GM12872 (cell line): Measurements from ENCODE around the gene SLCO3A1.

Experiments used
- TF ChIP-seq, protein P1 (sequence below): IDR thresholded peaks from 3 replicates; pipeline ENCODE4 v1.5.1; 2011; ENCODE audit warnings: low read depth, mild to moderate bottlenecking, low read length, moderate library complexity; ENCODE audit not compliant: insufficient read depth

The SLCO3A1 gene

DNA sequence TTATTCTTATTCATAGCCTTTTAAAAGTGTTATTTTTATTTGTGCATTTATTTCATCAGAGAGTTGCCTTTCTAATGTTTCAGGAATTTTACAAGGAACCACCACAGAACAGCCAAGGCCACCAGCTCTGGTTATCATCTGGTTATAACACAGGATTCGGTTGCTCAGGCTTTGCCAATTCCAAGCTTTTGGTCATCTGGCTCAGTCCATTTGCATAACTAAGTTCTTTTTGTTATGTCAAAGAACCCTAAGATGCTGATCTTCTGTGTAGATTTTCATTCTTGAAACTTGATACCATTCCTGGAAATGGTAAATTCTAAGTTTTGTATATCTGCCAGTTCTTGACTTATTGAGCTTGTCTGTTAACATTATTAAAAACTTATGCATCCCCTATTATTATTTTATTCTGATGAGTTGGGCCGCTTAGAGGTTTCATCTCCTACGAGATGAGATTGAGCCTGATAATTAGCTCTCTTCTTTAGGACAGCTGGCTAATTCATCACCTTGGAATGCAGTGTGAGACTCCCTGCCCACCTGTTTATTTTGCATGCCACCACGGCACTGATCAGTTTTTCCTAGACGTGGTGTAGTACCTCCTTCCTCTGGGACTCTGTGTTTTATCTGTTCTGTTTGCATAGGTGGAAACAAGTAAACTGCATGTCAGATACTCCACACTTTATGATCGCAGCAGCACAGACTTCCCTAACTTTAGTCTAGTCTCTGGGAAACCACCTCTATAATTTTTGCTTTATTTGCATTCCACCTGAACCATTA is 264.8 kb downstream of the SLCO3A1 start:
- TF ChIP-seq, protein P1, sequence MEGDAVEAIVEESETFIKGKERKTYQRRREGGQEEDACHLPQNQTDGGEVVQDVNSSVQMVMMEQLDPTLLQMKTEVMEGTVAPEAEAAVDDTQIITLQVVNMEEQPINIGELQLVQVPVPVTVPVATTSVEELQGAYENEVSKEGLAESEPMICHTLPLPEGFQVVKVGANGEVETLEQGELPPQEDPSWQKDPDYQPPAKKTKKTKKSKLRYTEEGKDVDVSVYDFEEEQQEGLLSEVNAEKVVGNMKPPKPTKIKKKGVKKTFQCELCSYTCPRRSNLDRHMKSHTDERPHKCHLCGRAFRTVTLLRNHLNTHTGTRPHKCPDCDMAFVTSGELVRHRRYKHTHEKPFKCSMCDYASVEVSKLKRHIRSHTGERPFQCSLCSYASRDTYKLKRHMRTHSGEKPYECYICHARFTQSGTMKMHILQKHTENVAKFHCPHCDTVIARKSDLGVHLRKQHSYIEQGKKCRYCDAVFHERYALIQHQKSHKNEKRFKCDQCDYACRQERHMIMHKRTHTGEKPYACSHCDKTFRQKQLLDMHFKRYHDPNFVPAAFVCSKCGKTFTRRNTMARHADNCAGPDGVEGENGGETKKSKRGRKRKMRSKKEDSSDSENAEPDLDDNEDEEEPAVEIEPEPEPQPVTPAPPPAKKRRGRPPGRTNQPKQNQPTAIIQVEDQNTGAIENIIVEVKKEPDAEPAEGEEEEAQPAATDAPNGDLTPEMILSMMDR: no peak

GRCh38 chr15:92118936-92119325 is 265.4 kb downstream of the SLCO3A1 start:
- TF ChIP-seq, protein P1: no peak

GRCh38 chr15:92120094-92120795 is 266.7 kb downstream of the SLCO3A1 start:
- TF ChIP-seq, protein P1: no peak

DNA sequence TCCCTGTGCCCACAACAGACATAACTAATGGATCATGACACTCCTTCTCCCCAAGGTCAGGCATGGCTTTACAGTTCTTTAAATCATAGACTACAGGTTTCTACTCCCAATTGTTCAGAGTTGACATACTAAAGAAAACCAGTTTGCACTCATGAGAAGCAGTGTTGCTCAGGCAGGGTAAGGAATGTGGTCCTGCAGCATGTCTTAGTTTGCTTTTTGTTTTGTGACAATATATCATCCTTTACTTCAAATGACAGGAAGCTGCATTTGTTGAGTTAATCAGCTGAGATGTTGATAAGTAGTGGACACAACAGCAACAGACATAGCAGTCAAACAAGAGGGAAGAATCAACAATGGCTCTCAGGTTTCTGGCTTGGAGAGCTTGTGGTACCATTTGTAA is 267.5 kb downstream of the SLCO3A1 start:
- TF ChIP-seq, protein P1: no peak

GRCh38 chr15:92122259-92122658 is 268.8 kb downstream of the SLCO3A1 start:
- TF ChIP-seq, protein P1: no peak

DNA sequence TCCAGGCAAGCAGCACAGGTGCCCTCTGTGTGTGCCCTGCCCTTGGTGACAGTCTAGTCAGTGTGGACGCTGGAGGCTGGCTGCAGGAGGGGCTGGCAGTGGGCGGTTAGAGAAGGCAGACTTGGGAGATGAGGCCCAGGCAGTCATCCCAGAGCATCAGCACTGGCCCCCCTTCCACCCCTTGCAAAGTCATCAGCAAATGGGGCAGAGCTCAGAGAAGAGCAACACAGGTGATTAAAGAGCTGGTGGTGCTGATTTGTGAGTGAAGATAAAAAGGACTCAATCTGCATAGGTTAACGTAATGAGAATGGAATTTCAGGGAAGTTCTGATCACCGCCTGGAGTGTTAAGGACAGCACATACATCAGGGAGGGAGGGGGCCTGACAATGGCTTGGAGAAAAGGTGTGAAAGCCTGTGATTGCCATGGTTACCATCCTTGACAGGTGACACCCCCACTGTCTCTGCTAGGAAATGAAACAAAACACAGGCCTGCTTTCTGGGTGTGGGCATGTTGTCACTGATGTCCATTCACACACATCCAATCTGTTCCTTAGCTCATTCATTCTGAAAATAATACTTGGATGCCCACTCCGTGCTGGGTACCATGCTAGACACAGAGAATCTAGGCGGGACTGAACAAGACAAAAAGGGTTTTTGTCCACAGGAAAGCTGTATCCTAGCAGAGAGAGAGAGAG is 270.6 kb downstream of the SLCO3A1 start:
- TF ChIP-seq, protein P1: no peak

- TF ChIP-seq, protein P1: no peak
These were observed 271.1 kb downstream of the SLCO3A1 start for GRCh38 chr15:92124657-92125010.
